Cardiac muscle cell (in vitro differentiated cells and primary cell): Measurements from ENCODE around the gene COP1. TPM values are rescaled to one million over a fixed set of nuclear protein-coding genes. Genes with fewer than 3 reads are reported as not detected.

Experiments
- DNase-seq, 2 donors: peaks; one replicate each; pipeline versions ENCODE4 v3.0.0 to v3.0.0-alpha.2; 2010 to 2017; ENCODE audit warnings: low read depth in 1 of 2, low spot score in 1 of 2
- H3K27ac ChIP-seq: fragments of 200-600 bp; sonication (generic); 2 replicates; pipeline ENCODE4 v1.5.1; 2016
- H3K27me3 ChIP-seq: fragments of 200-600 bp; sonication (generic); 2 replicates; pipeline ENCODE4 v1.6.0; 2016; ENCODE audit warnings: control low read depth
- H3K36me3 ChIP-seq: fragments of 200-600 bp; sonication (generic); 2 replicates; pipeline ENCODE4 v1.5.1; 2016; ENCODE audit warnings: control low read depth
- H3K4me1 ChIP-seq: fragments of 200-600 bp; sonication (generic); 2 replicates; pipeline ENCODE4 v1.8.1; 2017; ENCODE audit warnings: low read depth, mild to moderate bottlenecking, mixed run types
- H3K4me3 ChIP-seq: fragments of 200-600 bp; sonication (generic); 2 replicates; pipeline ENCODE4 v1.5.1; 2016; ENCODE audit warnings: mild to moderate bottlenecking
- H3K9me3 ChIP-seq: fragments of 200-600 bp; sonication (generic); 2 replicates; pipeline ENCODE4 v1.5.1; 2017; ENCODE audit warnings: low read depth, mild to moderate bottlenecking, control low read depth
- CTCF ChIP-seq: IDR thresholded peaks from 2 replicates; pipeline ENCODE4 v1.5.1; 2012; ENCODE audit warnings: low read depth, mild to moderate bottlenecking, low read length
- polyA plus RNA-seq: library from polyadenylated mRNA; unstranded; fragments of >200 nt; fragmentation: Nextera tagmentation; extraction: Ambion mirVana; gene quantifications from 2 replicates; pipeline ENCODE4 v1.2.1, GENCODE V29; 2016
- total RNA-seq: library from RNA; depleted of rRNA; stranded (reverse); fragments of >200 nt; gene quantifications from 2 replicates; pipeline ENCODE4 v1.2.3, GENCODE V29; 2016

Gene COP1
- total and polyA plus RNA-seq, 2 experiments from 2014 or later = 58.8 to 71.3 TPM

- Histone ChIP-seq H3K27me3 (no peaks in the 10 kb centered on the region), H3K9me3 (no peaks in the 10 kb centered on the region), H3K27ac (no peak overlapping the region), H3K4me3 (no peak overlapping the region), H3K36me3 (no peaks in the 10 kb centered on the region), H3K4me1 (no peaks in the 10 kb centered on the region)
- no peak for TF ChIP-seq CTCF
- no peak for DNase-seq
Measured at GRCh38 chr1:176217461-176218099, 10.5 kb upstream of the COP1 start.

GRCh38 chr1:176216031-176216430 is 8.9 kb upstream of the COP1 start:
- Histone ChIP-seq H3K4me3 (no peak overlapping the region), H3K4me1 (no peaks in the 10 kb centered on the region), H3K9me3 (no peaks in the 10 kb centered on the region), H3K27me3 (no peaks in the 10 kb centered on the region), H3K27ac (no peak overlapping the region), H3K36me3 (no peaks in the 10 kb centered on the region)
- no peak for DNase-seq
- TF ChIP-seq CTCF = no peak

DNA sequence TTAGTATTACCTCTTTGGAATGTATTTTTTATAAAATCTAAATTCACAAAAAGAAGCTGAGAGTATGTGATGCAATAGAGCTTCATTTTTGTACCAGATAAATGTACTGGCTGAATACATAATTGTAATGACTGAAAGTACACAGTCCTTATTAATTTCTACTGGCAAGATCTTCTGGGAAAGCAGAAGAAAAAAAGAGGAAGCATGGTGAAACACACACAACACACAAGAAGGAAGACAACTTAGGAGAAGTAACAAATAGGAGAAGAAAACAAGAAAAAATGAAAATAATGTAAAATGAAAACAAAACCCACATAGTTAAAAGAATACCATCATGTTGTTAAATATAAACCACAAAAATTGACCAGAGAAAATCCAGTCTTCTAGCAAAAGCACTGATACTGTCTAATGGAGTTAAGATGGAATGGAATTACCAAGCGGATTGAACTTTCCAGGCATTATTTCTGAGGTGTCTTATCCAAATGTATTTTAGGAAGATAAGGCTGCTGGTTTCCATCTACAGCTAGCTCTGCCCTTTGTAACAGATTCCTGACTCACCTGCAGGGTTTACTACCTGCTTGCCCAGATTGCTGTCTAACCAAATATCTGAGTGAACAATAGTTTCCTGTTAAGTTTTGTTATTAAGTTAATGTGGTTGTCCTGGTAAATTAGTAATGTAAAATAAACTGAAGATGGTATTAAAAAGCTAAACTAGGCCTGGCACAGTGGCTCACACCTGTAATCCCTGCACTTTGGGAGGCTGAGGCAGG is 4.5 kb upstream of the COP1 start:
- no peak overlapping the region for H3K27ac ChIP-seq
- H3K4me3 ChIP-seq = no peak overlapping the region
- DNase-seq = no peak
- peaks cover 4% of the 10 kb centered on the region for H3K4me1 ChIP-seq
- no peaks in the 10 kb centered on the region for H3K9me3 ChIP-seq
- no peaks in the 10 kb centered on the region for H3K27me3 ChIP-seq
- H3K36me3 ChIP-seq = no peaks in the 10 kb centered on the region
- TF ChIP-seq CTCF = no peak

- H3K27ac ChIP-seq = peak overlapping the region; percentile 96
Measured at GRCh38 chr1:176208034-176208433, 948 bp upstream of the COP1 start.

More at GRCh38 chr1:176208034-176208433, 948 bp upstream of the COP1 start:
- DNase-seq = no peak
- Histone ChIP-seq H3K4me1 (peaks cover 22% of the 10 kb centered on the region), H3K4me3 (peak overlapping the region; percentile 83), H3K36me3 (no peaks in the 10 kb centered on the region), H3K27me3 (no peaks in the 10 kb centered on the region), H3K9me3 (no peaks in the 10 kb centered on the region)
- TF ChIP-seq CTCF = no peak
